PC-3 (cell line): ENCODE data around the gene MRC1. TPM values are rescaled to one million over a fixed set of nuclear protein-coding genes. Genes with fewer than 3 reads are reported as not detected.

Experiments
- ATAC-seq: fragments of 200-7000 bp; cut with Tn5 transposase; 2 replicates; pipeline ENCODE4 v1.9.1; 2020; ENCODE audit warnings: mild to moderate bottlenecking, moderate library complexity
- BruUV-seq: library from RNA; stranded (reverse); fragments of 400-500 nt; replicated peaks from 2 replicates; lab custom pipeline; 2021; lab: Mats Ljungman, UMichigan
- CTCF ChIA-PET: fragments of 300-600 bp; sonication (Branson Sonifier 250); formaldehyde crosslinking; loops from one replicate; lab custom pipeline; 2022; ENCODE audit warnings: antibody characterized with exemption; lab: Charles Lee
- POLR2A ChIA-PET: fragments of 300-600 bp; sonication (Branson Sonifier 250); formaldehyde crosslinking; loops from one replicate; lab custom pipeline; 2022; ENCODE audit warnings: antibody characterized with exemption; ENCODE audit not compliant: unreplicated experiment; lab: Charles Lee
- DNase-seq: peaks from one replicate; pipeline ENCODE4 v3.0.0-alpha.2; 2015
- H2AFZ ChIP-seq: fragments of 300-600 bp; sonication (generic); 2 replicates; pipeline ENCODE4 v1.6.0; 2016; ENCODE audit warnings: antibody characterized with exemption, low read length
- H3F3A ChIP-seq: fragments of 300-600 bp; sonication (generic); one replicate; pipeline ENCODE4 v1.6.0; 2017; ENCODE audit warnings: antibody characterized with exemption, low read length, control low read depth, mild to moderate bottlenecking; ENCODE audit not compliant: unreplicated experiment
- H3K27ac ChIP-seq: fragments of 300-600 bp; sonication (generic); 2 replicates; pipeline ENCODE4 v1.5.1; 2016; ENCODE audit warnings: mild to moderate bottlenecking, low read length
- H3K27me3 ChIP-seq: fragments of 300-600 bp; sonication (generic); 2 replicates; pipeline ENCODE4 v1.6.1; 2016; ENCODE audit warnings: low read length, mixed read lengths
- H3K36me3 ChIP-seq: fragments of 300-600 bp; sonication (generic); 2 replicates; pipeline ENCODE4 v1.6.1; 2016; ENCODE audit warnings: low read depth, mixed run types, low read length, mixed read lengths
- H3K4me1 ChIP-seq: fragments of 300-600 bp; sonication (generic); 2 replicates; pipeline ENCODE4 v1.5.1; 2016; ENCODE audit warnings: low read length; ENCODE audit not compliant: insufficient read depth
- H3K4me2 ChIP-seq: fragments of 300-600 bp; sonication (generic); 2 replicates; pipeline ENCODE4 v1.6.0; 2016; ENCODE audit warnings: low read length
- H3K4me3 ChIP-seq: fragments of 300-600 bp; sonication (generic); 2 replicates; pipeline ENCODE4 v1.5.1; 2016; ENCODE audit warnings: mild to moderate bottlenecking, low read length, mixed read lengths
- H3K79me2 ChIP-seq: fragments of 300-600 bp; sonication (generic); 2 replicates; pipeline ENCODE4 v1.6.1; 2017; ENCODE audit warnings: low read length, mixed read lengths
- H3K9ac ChIP-seq: fragments of 300-600 bp; sonication (generic); 2 replicates; pipeline ENCODE4 v1.6.0; 2016; ENCODE audit warnings: mild to moderate bottlenecking, low read length
- H3K9me2 ChIP-seq: fragments of 300-600 bp; sonication (generic); replicated peaks from 2 replicates; pipeline ENCODE4 v1.6.1; 2016; ENCODE audit warnings: mixed run types, low read length, mixed read lengths
- H3K9me3 ChIP-seq: fragments of 300-600 bp; sonication (generic); 2 replicates; pipeline ENCODE4 v1.6.1; 2016; ENCODE audit warnings: low read length, mixed read lengths
- H4K20me1 ChIP-seq: fragments of 300-600 bp; sonication (generic); 2 replicates; pipeline ENCODE4 v1.6.1; 2016; ENCODE audit warnings: low read length, mixed read lengths
- EZH2 ChIP-seq: fragments of 300-600 bp; sonication (generic); IDR thresholded peaks from one replicate; pipeline ENCODE4 v1.6.1; 2017; ENCODE audit warnings: antibody characterized with exemption, mild to moderate bottlenecking, low read length; ENCODE audit not compliant: unreplicated experiment
- EZH2phosphoT487 ChIP-seq: fragments of 300-600 bp; sonication (generic); IDR thresholded peaks from 2 replicates; pipeline ENCODE4 v1.6.1; 2018; ENCODE audit warnings: mild to moderate bottlenecking, antibody characterized with exemption, low read length, borderline replicate concordance
- intact Hi-C: fragments of 100-400 bp; cut with micrococcal nuclease; formaldehyde crosslinking; loops from 2 replicates; pipeline ENCODE4 v1.9.0; 2023
- total RNA-seq: library from RNA; depleted of rRNA; stranded (reverse); fragments of >200 nt; gene quantifications from 2 replicates; pipeline ENCODE4 v1.2.3, GENCODE V29; 2014
- TF ChIP-seq, protein P1 (sequence below): fragments of 300-600 bp; sonication (generic); conservative IDR thresholded peaks from 2 replicates; pipeline ENCODE4 v1.5.1; 2017; ENCODE audit warnings: antibody characterized with exemption, low read depth, mild to moderate bottlenecking, low read length

The MRC1 gene
- total RNA-seq, 1 experiment from 2014 or later: not detected

DNA sequence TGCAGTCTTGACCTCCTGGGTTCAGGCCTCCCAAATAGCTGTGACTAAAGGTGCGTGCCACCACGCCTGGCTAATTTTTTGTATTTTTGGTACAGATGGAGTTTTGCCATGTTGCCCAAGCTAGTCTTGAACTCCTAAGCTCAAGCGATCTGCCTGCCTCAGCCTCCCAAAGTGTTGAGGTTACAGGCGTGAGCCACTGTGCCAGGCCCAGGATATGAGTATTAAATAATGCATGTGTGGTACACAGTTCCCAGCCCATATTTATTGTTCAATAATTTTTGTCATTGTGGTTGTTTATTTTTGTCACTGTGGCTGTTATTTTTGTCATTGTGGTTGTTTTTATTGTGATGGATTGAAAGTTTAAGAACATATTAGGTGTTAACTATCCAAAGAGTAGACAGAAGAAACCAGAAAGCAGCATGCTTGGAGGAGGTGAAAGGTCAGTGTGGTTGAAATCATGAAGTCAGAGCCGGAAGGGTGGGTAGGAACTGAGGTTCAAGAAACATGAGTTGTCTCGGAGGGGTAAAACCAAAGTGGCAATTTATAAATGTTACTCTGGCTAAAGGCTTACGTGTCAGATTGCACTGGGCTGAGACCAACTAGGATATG, 45.0 kb downstream of the MRC1 start:
- Histone ChIP-seq H3K27ac (no peak overlapping the region), H3K9me2 (no peaks in the 10 kb centered on the region), H3K9me3 (no peaks in the 10 kb centered on the region), H3K27me3 (no peaks in the 10 kb centered on the region), H3K4me1 (no peaks in the 10 kb centered on the region), H3K36me3 (no peaks in the 10 kb centered on the region), H3K9ac (no peak overlapping the region), H3F3A (no peaks in the 10 kb centered on the region), H2AFZ (no peak overlapping the region), H4K20me1 (no peaks in the 10 kb centered on the region), H3K4me3 (no peak overlapping the region), H3K4me2 (no peak overlapping the region), H3K79me2 (no peaks in the 10 kb centered on the region)
- BruUV-seq: no TSS peak
- no peak for TF ChIP-seq EZH2
- no peak for TF ChIP-seq EZH2phosphoT487
- TF ChIP-seq, protein P1, sequence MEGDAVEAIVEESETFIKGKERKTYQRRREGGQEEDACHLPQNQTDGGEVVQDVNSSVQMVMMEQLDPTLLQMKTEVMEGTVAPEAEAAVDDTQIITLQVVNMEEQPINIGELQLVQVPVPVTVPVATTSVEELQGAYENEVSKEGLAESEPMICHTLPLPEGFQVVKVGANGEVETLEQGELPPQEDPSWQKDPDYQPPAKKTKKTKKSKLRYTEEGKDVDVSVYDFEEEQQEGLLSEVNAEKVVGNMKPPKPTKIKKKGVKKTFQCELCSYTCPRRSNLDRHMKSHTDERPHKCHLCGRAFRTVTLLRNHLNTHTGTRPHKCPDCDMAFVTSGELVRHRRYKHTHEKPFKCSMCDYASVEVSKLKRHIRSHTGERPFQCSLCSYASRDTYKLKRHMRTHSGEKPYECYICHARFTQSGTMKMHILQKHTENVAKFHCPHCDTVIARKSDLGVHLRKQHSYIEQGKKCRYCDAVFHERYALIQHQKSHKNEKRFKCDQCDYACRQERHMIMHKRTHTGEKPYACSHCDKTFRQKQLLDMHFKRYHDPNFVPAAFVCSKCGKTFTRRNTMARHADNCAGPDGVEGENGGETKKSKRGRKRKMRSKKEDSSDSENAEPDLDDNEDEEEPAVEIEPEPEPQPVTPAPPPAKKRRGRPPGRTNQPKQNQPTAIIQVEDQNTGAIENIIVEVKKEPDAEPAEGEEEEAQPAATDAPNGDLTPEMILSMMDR: no peak
- POLR2A ChIA-PET: no interaction called here
- DNase-seq (no peak), ATAC-seq (no peak)
- CTCF ChIA-PET: no interaction called here
- intact Hi-C loops: no loop called here

DNA sequence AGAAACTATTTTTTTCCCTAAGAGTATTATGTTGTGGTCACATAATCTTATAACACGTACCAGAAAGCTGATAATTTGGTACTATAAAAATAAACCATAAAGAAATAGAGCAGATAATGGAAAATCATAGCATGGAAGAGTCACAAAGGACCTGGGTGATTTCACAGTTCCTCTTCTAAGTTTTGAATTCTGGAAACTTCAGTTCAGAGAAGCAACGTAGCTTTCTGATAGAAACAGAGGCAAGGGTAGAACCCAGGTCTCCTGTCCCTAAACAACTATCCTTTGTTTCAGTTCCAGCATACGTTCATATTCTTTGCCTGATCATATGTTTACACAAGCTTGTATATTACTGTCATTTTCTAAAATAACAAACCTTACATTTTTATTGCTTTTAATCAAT, 47.9 kb downstream of the MRC1 start:
- Histone ChIP-seq H3K4me1 (no peaks in the 10 kb centered on the region), H3K4me2 (no peak overlapping the region), H3K9me2 (no peaks in the 10 kb centered on the region), H2AFZ (no peak overlapping the region), H3K4me3 (no peak overlapping the region), H3F3A (no peaks in the 10 kb centered on the region), H3K9me3 (no peaks in the 10 kb centered on the region), H3K27me3 (no peaks in the 10 kb centered on the region), H3K36me3 (no peaks in the 10 kb centered on the region), H4K20me1 (no peaks in the 10 kb centered on the region), H3K79me2 (no peaks in the 10 kb centered on the region), H3K27ac (no peak overlapping the region), H3K9ac (no peak overlapping the region)
- BruUV-seq: no TSS peak
- no peak for TF ChIP-seq EZH2phosphoT487
- TF ChIP-seq EZH2: no peak
- TF ChIP-seq, protein P1: no peak
- ChIA-PET CTCF (no interaction called here), POLR2A (no interaction called here)
- intact Hi-C loops: no loop called here
- DNase-seq (no peak), ATAC-seq (no peak)

DNA sequence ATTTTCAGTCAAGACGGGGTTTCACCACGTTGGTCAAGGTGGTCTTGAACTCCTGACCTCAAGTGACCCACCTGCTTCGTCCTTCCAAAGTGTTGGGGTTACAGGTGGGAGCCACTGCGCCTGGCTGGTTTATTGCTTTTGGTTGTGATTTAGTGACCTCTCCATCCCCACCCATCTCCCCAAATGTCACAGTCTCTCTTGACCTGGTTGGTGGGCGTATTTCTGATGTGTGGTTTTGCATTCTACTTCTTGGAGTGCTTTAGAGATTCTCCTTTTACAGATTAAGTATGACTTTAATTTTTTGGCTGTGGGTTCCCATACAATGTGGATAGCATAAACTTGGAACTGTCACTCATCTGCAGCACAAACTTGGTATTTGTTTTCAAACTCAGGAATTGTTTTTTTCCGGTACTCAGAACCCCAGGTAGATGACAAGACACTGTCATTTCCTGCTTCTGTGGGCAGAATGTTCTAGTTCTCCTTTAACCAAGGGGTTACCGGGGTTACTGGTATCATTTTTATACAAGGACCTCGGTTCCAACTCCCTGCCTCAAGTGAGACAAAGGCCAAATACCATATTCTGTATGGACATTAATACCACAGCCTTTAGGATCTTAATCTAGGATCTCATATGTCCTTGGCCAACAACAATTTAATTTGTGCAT, 50.5 kb downstream of the MRC1 start:
- Histone ChIP-seq H3K9me2 (no peaks in the 10 kb centered on the region), H3F3A (no peaks in the 10 kb centered on the region), H4K20me1 (no peaks in the 10 kb centered on the region), H3K4me2 (no peak overlapping the region), H3K27ac (no peak overlapping the region), H3K27me3 (no peaks in the 10 kb centered on the region), H3K79me2 (no peaks in the 10 kb centered on the region), H2AFZ (no peak overlapping the region), H3K9me3 (no peaks in the 10 kb centered on the region), H3K36me3 (no peaks in the 10 kb centered on the region), H3K4me1 (no peaks in the 10 kb centered on the region), H3K9ac (no peak overlapping the region), H3K4me3 (no peak overlapping the region)
- intact Hi-C loops: no loop called here
- DNase-seq (no peak), ATAC-seq (no peak)
- POLR2A ChIA-PET: no interaction called here
- BruUV-seq: no TSS peak
- CTCF ChIA-PET: no interaction called here
- TF ChIP-seq, protein P1: no peak
- TF ChIP-seq EZH2phosphoT487 (no peak), EZH2 (no peak)
